ENCODE measurements around the gene ACAP3.

DNA sequence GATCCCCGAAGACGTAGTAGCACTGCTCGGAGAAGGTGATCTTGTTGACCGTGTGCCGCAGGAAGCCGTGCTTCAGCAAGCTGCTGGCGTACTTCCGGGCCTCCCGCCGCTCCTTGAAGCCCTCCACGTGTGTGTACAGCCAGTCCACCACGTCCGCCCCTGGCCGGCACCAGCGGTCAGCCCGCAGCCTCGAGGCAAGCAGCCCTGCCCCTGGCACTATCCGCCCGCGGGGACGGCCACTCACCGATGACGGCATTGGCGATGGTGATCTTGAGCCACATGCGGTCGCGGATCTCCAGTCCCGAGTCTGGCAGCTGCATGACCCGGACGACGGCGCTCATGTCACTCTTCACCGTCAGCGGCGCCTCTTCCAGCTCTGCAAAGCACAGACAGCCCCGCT lies 30.5 kb upstream of the ACAP3 start:
- TF ChIP-seq TAF1 (IDR thresholded peaks at IDR 0.05; ENCODE audit: borderline replicate concordance, low read depth, low read length) (no peak), HCFC1 (IDR thresholded peaks at IDR 0.05; ENCODE audit: low read length) (no peak), RFX5 (IDR thresholded peaks at IDR 0.05; ENCODE audit: low read depth, low read length) (no peak), NRF1 (conservative IDR thresholded peaks at IDR 0.05; ENCODE audit: low read depth, low read length) (no peak), DPF2 (IDR thresholded peaks at IDR 0.05) (no peak), SMC3 (IDR thresholded peaks at IDR 0.05; ENCODE audit: borderline replicate concordance, low read length) (no peak), CREB1 (IDR thresholded peaks at IDR 0.05; ENCODE audit: low read depth) (no peak), POLR2A (IDR thresholded peaks at IDR 0.05; ENCODE audit: low read depth, low read length) (no peak), SUPT20H (IDR thresholded peaks at IDR 0.05; ENCODE audit: borderline replicate concordance, control insufficient read depth, low read depth, low read length) (no peak), STAT1 (conservative IDR thresholded peaks at IDR 0.05) (no peak)
- TF ChIP-seq, protein P1, sequence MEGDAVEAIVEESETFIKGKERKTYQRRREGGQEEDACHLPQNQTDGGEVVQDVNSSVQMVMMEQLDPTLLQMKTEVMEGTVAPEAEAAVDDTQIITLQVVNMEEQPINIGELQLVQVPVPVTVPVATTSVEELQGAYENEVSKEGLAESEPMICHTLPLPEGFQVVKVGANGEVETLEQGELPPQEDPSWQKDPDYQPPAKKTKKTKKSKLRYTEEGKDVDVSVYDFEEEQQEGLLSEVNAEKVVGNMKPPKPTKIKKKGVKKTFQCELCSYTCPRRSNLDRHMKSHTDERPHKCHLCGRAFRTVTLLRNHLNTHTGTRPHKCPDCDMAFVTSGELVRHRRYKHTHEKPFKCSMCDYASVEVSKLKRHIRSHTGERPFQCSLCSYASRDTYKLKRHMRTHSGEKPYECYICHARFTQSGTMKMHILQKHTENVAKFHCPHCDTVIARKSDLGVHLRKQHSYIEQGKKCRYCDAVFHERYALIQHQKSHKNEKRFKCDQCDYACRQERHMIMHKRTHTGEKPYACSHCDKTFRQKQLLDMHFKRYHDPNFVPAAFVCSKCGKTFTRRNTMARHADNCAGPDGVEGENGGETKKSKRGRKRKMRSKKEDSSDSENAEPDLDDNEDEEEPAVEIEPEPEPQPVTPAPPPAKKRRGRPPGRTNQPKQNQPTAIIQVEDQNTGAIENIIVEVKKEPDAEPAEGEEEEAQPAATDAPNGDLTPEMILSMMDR (IDR thresholded peaks at IDR 0.05 in 2 of 3, conservative IDR thresholded peaks at IDR 0.05 in 1 of 3; ENCODE audit: control insufficient read depth in 2 of 3, extremely low read depth in 1 of 3, insufficient read depth in 1 of 3, low read depth in 3 of 3, low read length in 3 of 3): no peak
